OCI-LY1 (cell line): Measurements from ENCODE around the gene DOCK4.

Source experiments
- H2AFZ ChIP-seq: fragments of 200-600 bp; sonication (generic), shearing (Covaris generic); 2 replicates; pipeline ENCODE4 v1.6.0; 2014; ENCODE audit warnings: antibody characterized with exemption, mild to moderate bottlenecking, low read length
- H3F3A ChIP-seq: fragments of 200-600 bp; sonication (generic), shearing (Covaris generic); 2 replicates; pipeline ENCODE4 v1.6.0; 2014; ENCODE audit warnings: mild to moderate bottlenecking, antibody characterized with exemption, low read length, moderate library complexity; ENCODE audit not compliant: insufficient read depth
- H3K27ac ChIP-seq: fragments of 200-600 bp; sonication (generic); 2 replicates; pipeline ENCODE4 v1.5.1; 2014; ENCODE audit warnings: low read length, mixed run types, mild to moderate bottlenecking, low read depth; ENCODE audit not compliant: poor library complexity, severe bottlenecking
- H3K27me3 ChIP-seq: fragments of 200-600 bp; sonication (generic); 2 replicates; pipeline ENCODE4 v1.6.0; 2014; ENCODE audit warnings: antibody characterized with exemption, mild to moderate bottlenecking, low read length, moderate library complexity; ENCODE audit not compliant: insufficient read depth
- H3K36me3 ChIP-seq: fragments of 200-600 bp; sonication (generic); 2 replicates; pipeline ENCODE4 v1.6.1; 2014; ENCODE audit warnings: mild to moderate bottlenecking, antibody characterized with exemption, low read length, moderate library complexity, mixed read lengths; ENCODE audit not compliant: insufficient read depth
- H3K4me1 ChIP-seq: fragments of 200-600 bp; sonication (generic); 2 replicates; pipeline ENCODE4 v1.5.1; 2014; ENCODE audit warnings: mild to moderate bottlenecking, low read length, moderate library complexity; ENCODE audit not compliant: insufficient read depth, severe bottlenecking
- H3K4me2 ChIP-seq: fragments of 200-600 bp; sonication (generic), shearing (Covaris generic); 2 replicates; pipeline ENCODE4 v1.6.1; 2014; ENCODE audit warnings: low read length
- H3K4me3 ChIP-seq: fragments of 200-600 bp; sonication (generic); 2 replicates; pipeline ENCODE4 v1.5.1; 2014; ENCODE audit warnings: low read length, low read depth, mild to moderate bottlenecking, mixed read lengths; ENCODE audit not compliant: poor library complexity, severe bottlenecking
- H3K79me2 ChIP-seq: fragments of 200-600 bp; shearing (Covaris generic); 2 replicates; pipeline ENCODE4 v1.6.1; 2016; ENCODE audit warnings: mixed run types, low read length, mixed read lengths; ENCODE audit not compliant: insufficient read depth
- H3K9ac ChIP-seq: fragments of 200-600 bp; sonication (generic), shearing (Covaris generic); 2 replicates; pipeline ENCODE4 v1.6.1; 2014; ENCODE audit warnings: mild to moderate bottlenecking, low read length, mixed read lengths
- H3K9me2 ChIP-seq: fragments of 200-600 bp; sonication (generic), shearing (Covaris generic); 2 replicates; pipeline ENCODE4 v1.6.1; 2014; ENCODE audit warnings: low read depth, mild to moderate bottlenecking, low read length, mixed read lengths
- H3K9me3 ChIP-seq: fragments of 200-600 bp; shearing (Covaris generic); 2 replicates; pipeline ENCODE4 v1.6.1; 2014; ENCODE audit warnings: low read length, mixed read lengths
- H4K20me1 ChIP-seq: fragments of 200-600 bp; sonication (generic), shearing (Covaris generic); 2 replicates; pipeline ENCODE4 v1.6.0; 2016; ENCODE audit warnings: mild to moderate bottlenecking, low read length; ENCODE audit not compliant: insufficient read depth
- EZH2 ChIP-seq: fragments of 200-600 bp; sonication (generic), shearing (Covaris generic); IDR thresholded peaks from 2 replicates; pipeline ENCODE4 v1.8.0; 2017; ENCODE audit warnings: borderline replicate concordance, mixed run types, mild to moderate bottlenecking, antibody characterized with exemption, low read length, moderate library complexity, mixed read lengths
- TF ChIP-seq, protein P1 (sequence below): fragments of 200-600 bp; sonication (generic), shearing (Covaris generic); IDR thresholded peaks from 2 replicates; pipeline ENCODE4 v1.5.1; 2017; ENCODE audit warnings: mild to moderate bottlenecking, antibody characterized with exemption, low read length, moderate library complexity, mixed read lengths

The DOCK4 gene

DNA sequence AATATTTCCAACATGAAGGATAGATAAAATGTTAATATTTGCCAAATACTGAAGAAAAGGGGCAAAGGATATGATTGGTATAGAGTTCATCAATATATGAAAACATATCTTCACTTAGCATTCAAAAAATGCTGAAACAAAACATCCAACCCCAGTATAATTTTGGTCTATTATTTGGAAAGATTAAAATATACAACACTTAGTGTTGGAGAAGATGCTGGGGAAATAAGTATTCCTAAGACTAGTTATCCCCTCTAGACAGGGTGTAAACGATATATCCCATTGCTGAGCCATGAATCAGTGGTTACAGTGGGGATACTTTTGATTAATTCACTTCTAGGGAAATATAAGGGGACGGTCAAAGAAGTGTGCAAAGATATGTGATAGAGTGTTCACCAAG, 456.6 kb downstream of the DOCK4 start:
- H2AFZ ChIP-seq: no peak overlapping the region
- no peaks in the 10 kb centered on the region for H3K36me3 ChIP-seq
- no peak overlapping the region for H3K27ac ChIP-seq
- H3K9ac ChIP-seq: no peak overlapping the region
- no peaks in the 10 kb centered on the region for H4K20me1 ChIP-seq
- no peaks in the 10 kb centered on the region for H3K4me1 ChIP-seq
- no peaks in the 10 kb centered on the region for H3K79me2 ChIP-seq
- TF ChIP-seq EZH2: no peak
- TF ChIP-seq, protein P1, sequence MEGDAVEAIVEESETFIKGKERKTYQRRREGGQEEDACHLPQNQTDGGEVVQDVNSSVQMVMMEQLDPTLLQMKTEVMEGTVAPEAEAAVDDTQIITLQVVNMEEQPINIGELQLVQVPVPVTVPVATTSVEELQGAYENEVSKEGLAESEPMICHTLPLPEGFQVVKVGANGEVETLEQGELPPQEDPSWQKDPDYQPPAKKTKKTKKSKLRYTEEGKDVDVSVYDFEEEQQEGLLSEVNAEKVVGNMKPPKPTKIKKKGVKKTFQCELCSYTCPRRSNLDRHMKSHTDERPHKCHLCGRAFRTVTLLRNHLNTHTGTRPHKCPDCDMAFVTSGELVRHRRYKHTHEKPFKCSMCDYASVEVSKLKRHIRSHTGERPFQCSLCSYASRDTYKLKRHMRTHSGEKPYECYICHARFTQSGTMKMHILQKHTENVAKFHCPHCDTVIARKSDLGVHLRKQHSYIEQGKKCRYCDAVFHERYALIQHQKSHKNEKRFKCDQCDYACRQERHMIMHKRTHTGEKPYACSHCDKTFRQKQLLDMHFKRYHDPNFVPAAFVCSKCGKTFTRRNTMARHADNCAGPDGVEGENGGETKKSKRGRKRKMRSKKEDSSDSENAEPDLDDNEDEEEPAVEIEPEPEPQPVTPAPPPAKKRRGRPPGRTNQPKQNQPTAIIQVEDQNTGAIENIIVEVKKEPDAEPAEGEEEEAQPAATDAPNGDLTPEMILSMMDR: no peak
- H3K4me3 ChIP-seq: no peak overlapping the region
- no peaks in the 10 kb centered on the region for H3K9me2 ChIP-seq
- no peaks in the 10 kb centered on the region; the same call in 1 of the 2 replicates for H3K27me3 ChIP-seq
- no peaks in the 10 kb centered on the region for H3K9me3 ChIP-seq
- H3K4me2 ChIP-seq: no peak overlapping the region
- no peaks in the 10 kb centered on the region for H3F3A ChIP-seq

DNA sequence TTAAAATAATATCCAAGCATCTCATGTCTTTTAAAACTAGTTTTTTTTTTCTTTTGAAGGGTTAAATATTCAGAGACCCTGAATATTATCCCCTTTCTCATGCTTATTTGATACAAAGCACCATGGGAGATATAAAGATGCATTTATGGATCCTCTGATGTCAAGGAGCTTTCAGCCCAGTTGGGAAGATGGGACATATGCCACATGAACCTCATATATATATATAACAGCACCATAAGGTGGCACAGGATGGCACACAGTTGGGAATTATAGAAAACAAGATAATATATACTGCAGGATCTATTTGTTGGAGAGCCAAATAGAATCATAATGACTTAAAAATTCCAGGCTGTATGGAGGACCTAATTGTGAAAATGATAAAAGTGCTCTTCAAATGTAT, 458.5 kb downstream of the DOCK4 start:
- Histone ChIP-seq H4K20me1 (no peaks in the 10 kb centered on the region), H3K36me3 (no peaks in the 10 kb centered on the region), H3K9me2 (no peaks in the 10 kb centered on the region), H3K79me2 (no peaks in the 10 kb centered on the region), H3K4me1 (no peaks in the 10 kb centered on the region), H3K9me3 (no peaks in the 10 kb centered on the region), H3K4me2 (no peak overlapping the region), H3K9ac (no peak overlapping the region), H3F3A (no peaks in the 10 kb centered on the region), H2AFZ (no peak overlapping the region), H3K27ac (no peak overlapping the region), H3K27me3 (no peaks in the 10 kb centered on the region; the same call in 1 of the 2 replicates), H3K4me3 (no peak overlapping the region)
- TF ChIP-seq, protein P1: no peak
- no peak for TF ChIP-seq EZH2

DNA sequence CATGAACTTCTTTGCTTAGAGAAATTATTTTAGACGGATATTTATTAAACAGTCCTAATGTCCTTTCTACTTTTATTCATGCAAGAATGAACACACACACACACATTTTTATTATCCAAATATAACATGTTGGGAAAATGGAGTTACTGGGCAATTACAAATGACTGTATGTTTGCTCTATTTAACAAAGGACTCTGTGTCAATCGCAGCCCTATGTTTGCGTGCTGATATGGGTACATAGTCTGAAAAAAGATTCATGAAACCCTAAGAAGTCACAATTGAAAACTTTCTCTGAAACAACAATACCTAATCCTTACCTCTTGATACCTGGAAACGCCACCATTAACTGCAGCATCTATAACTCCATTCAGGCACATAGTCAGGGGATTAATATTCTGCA, 459.2 kb downstream of the DOCK4 start:
- no peaks in the 10 kb centered on the region for H3K36me3 ChIP-seq
- no peak overlapping the region for H3K27ac ChIP-seq

DNA sequence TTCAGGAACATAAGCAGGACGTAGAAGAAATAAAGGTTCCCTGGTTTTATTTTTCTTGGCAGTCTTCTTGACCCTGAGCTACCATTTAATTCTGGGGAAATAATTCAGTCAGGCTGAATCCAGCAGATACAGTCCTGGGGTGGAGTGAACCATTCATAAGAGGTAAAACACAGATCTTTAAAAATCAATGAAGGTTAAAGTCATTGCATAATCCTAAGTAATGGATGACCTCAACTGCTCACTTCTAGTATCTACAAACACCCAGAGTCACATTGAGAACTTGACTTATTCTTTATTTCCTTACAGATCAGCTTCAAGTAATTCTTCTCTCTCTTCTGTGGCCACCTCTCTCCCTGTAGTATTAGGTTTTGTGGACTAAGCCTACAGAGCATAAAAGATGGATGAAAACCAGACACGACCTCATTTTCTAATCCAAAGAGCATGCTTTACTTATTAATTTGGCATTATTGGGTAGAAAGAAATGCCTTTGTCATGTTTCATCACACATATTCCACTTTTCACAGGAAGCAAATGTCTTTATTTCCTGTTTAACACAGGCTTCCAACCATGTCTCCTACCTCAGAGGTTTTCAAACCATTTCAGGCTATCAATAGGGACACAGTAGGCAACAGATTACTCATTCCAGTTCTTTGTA, 461.6 kb downstream of the DOCK4 start:
- Histone ChIP-seq H3F3A (no peaks in the 10 kb centered on the region), H3K4me3 (no peak overlapping the region), H3K4me2 (no peak overlapping the region), H3K27ac (no peak overlapping the region), H3K9me3 (no peaks in the 10 kb centered on the region), H3K27me3 (no peaks in the 10 kb centered on the region; the same call in 1 of the 2 replicates), H2AFZ (no peak overlapping the region), H3K9ac (no peak overlapping the region), H4K20me1 (no peaks in the 10 kb centered on the region), H3K36me3 (no peaks in the 10 kb centered on the region), H3K79me2 (no peaks in the 10 kb centered on the region), H3K4me1 (no peaks in the 10 kb centered on the region), H3K9me2 (no peaks in the 10 kb centered on the region)
- TF ChIP-seq, protein P1: no peak
- no peak for TF ChIP-seq EZH2

More for the DNA sequence above, 459.2 kb downstream of the DOCK4 start:
- Histone ChIP-seq H2AFZ (no peak overlapping the region), H3K9ac (no peak overlapping the region), H3K27me3 (no peaks in the 10 kb centered on the region; the same call in 1 of the 2 replicates), H3K79me2 (no peaks in the 10 kb centered on the region), H3F3A (no peaks in the 10 kb centered on the region), H3K4me2 (no peak overlapping the region), H3K4me3 (no peak overlapping the region), H4K20me1 (no peaks in the 10 kb centered on the region), H3K9me2 (no peaks in the 10 kb centered on the region), H3K9me3 (no peaks in the 10 kb centered on the region), H3K4me1 (no peaks in the 10 kb centered on the region)
- TF ChIP-seq EZH2: no peak
